WTC11 (cell line): ENCODE measurements around the gene HMGCL.

Source experiments
- AFF4 ChIP-seq: sonication (generic); formaldehyde crosslinking; IDR thresholded peaks from 2 replicates; pipeline ENCODE4 v1.8.1; 2023; ENCODE audit warnings: mild to moderate bottlenecking, missing genetic modification reagents, borderline replicate concordance
- CTCF ChIP-seq: fragments of 200-600 bp; IDR thresholded peaks from 2 replicates; pipeline ENCODE4 v1.8.0; 2022; ENCODE audit warnings: antibody characterized with exemption
- E2F1 ChIP-seq: sonication (generic); formaldehyde crosslinking; IDR thresholded peaks from 2 replicates; pipeline ENCODE4 v1.8.0; 2022; ENCODE audit warnings: mild to moderate bottlenecking, missing genetic modification reagents
- ELF4 ChIP-seq: sonication (generic); formaldehyde crosslinking; IDR thresholded peaks from 2 replicates; pipeline ENCODE4 v1.8.1; 2022; ENCODE audit warnings: low read depth, mild to moderate bottlenecking, moderate library complexity, missing genetic modification reagents
- FOXK1 ChIP-seq: sonication (generic); formaldehyde crosslinking; IDR thresholded peaks from 2 replicates; pipeline ENCODE4 v1.8.0; 2022; ENCODE audit warnings: mild to moderate bottlenecking, moderate library complexity, missing genetic modification reagents
- FOXP4 ChIP-seq: sonication (generic); formaldehyde crosslinking; IDR thresholded peaks from 2 replicates; pipeline ENCODE4 v1.8.0; 2022; ENCODE audit warnings: mild to moderate bottlenecking, missing genetic modification reagents
- JUN ChIP-seq: sonication (generic); formaldehyde crosslinking; IDR thresholded peaks from 2 replicates; pipeline ENCODE4 v1.8.0; 2023; ENCODE audit warnings: mild to moderate bottlenecking, missing genetic modification reagents
- MAX ChIP-seq: sonication (generic); formaldehyde crosslinking; IDR thresholded peaks from 2 replicates; pipeline ENCODE4 v1.8.0; 2022; ENCODE audit warnings: mild to moderate bottlenecking, missing genetic modification reagents
- MYBL2 ChIP-seq: sonication (generic); formaldehyde crosslinking; IDR thresholded peaks from 2 replicates; pipeline ENCODE4 v1.8.1; 2023; ENCODE audit warnings: mild to moderate bottlenecking, moderate library complexity, missing genetic modification reagents
- USF1 ChIP-seq: sonication (generic); formaldehyde crosslinking; IDR thresholded peaks from 2 replicates; pipeline ENCODE4 v1.8.0; 2022; ENCODE audit warnings: mild to moderate bottlenecking, missing genetic modification reagents
- ZBTB21 ChIP-seq: sonication (generic); formaldehyde crosslinking; IDR thresholded peaks from 2 replicates; pipeline ENCODE4 v1.8.1; 2023; ENCODE audit warnings: mild to moderate bottlenecking, missing genetic modification reagents, borderline replicate concordance
- ZNF263 ChIP-seq: sonication (generic); formaldehyde crosslinking; IDR thresholded peaks from 2 replicates; pipeline ENCODE4 v1.8.1; 2022; ENCODE audit warnings: low read depth, mild to moderate bottlenecking, moderate library complexity, missing genetic modification reagents
- ZNF416 ChIP-seq: fragments of 250-450 bp; sonication (Bioruptor Pico); IDR thresholded peaks from 2 replicates; pipeline ENCODE4 v1.9.0; 2021; ENCODE audit warnings: mild to moderate bottlenecking, inconsistent platforms
- ZNF425 ChIP-seq: fragments of 250-450 bp; sonication (Bioruptor Pico); conservative IDR thresholded peaks from 2 replicates; pipeline ENCODE4 v1.9.0; 2021; ENCODE audit warnings: mild to moderate bottlenecking

GRCh38 chr1:23777979-23778814 lies 47.0 kb downstream of the HMGCL start, which contains the start of gene PITHD1:
- no peak for TF ChIP-seq CTCF
- TF ChIP-seq ZNF416: peak; percentile 69; the same call in 1 of the 2 replicates
- TF ChIP-seq USF1 (CRISPR knock-in tag): no peak
- 0 out of 2 replicates have a peak, but pooled peaks have one; percentile 42 for TF ChIP-seq FOXK1 (CRISPR knock-in tag)
- peak; percentile 38; the same call in 1 of the 2 replicates for TF ChIP-seq E2F1 (CRISPR knock-in tag)
- TF ChIP-seq ZNF425: no peak
- TF ChIP-seq FOXP4 (CRISPR knock-in tag): peak; percentile 90; the same call in 1 of the 2 replicates
- TF ChIP-seq ZBTB21: no peak
- no peak for TF ChIP-seq ELF4 (CRISPR knock-in tag)
- TF ChIP-seq ZNF263 (CRISPR knock-in tag): no peak
- TF ChIP-seq JUN (CRISPR knock-in tag): no peak
- no peak for TF ChIP-seq MYBL2
- TF ChIP-seq AFF4 (CRISPR knock-in tag): no peak
- TF ChIP-seq MAX (CRISPR knock-in tag): no peak; the same call in 1 of the 2 replicates
